IPS-NIHi11 (cell line): ENCODE results near the gene GOSR1.
"Not testable (repeated sequence)": the region's sequence is repeated elsewhere in the genome, so short reads cannot be mapped to it uniquely, and the experiment has no call there.

ENCODE experiments used
- DNase-seq: peaks from one replicate; pipeline ENCODE4 v3.0.0; 2012; ENCODE audit warnings: mixed read lengths, low spot score

The GOSR1 gene

GRCh38 chr17:30561766-30562165 is 84.6 kb downstream of the GOSR1 start:
- DNase-seq = not testable (repeated sequence)

DNA sequence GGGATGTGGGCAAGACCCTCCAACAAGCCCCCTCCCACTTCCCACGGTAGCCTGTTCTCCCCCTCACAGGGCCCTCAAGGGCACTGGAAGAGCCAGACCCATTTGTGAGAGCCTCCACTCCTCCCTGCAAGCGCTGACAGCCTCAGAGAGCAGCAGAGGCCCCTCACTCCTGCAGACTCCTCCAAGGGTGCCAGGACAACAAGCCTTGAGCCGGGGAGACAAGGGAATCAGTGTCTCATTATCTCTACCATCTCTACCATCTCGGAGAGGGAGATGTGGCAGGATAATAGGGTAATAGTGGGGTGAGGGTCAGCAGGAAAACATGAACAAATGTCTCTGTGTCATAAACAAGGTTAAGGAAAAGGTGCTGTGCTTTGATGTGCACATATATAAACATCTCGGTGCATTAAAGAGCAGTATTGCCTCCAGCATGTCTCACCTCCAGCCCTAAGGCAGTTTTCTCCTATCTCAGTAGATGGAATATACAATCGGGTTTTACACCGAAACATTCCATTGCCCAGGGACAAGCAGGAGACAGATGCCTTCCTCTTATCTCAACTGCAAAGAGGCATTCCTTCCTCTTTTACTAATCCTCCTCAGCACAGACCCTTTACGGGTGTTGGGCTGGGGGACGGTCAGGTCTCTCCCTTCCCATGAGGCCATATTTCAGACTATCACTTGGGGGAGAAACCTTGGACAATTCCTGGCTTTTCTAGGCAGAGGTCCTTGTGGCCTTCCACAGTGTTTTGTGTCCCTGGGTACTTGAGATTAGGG is 86.1 kb downstream of the GOSR1 start:
- not testable (repeated sequence) for DNase-seq

DNA sequence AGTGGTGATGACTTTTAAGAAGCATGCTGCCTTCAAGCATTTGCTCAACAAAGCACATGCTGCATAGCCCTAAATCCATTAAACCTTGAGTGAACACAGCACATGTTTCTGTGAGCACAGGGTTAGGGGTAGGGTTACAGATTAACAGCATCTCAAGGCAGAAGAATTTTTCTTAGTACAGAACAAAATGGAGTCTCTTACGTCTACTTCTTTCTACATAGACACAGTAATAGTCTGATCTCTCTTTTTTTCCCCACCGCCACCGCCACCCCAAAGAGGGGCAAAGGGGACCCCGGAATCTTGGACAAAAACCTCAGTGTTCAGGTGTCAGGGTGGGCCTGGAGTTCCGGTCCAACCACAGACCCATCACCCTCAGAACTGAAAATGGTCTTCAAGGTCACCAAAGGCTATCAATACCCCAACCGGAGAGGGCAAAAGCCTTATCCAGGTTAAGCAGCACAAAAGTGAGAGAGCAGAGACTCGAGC is 86.7 kb downstream of the GOSR1 start:
- not testable (repeated sequence) for DNase-seq

DNA sequence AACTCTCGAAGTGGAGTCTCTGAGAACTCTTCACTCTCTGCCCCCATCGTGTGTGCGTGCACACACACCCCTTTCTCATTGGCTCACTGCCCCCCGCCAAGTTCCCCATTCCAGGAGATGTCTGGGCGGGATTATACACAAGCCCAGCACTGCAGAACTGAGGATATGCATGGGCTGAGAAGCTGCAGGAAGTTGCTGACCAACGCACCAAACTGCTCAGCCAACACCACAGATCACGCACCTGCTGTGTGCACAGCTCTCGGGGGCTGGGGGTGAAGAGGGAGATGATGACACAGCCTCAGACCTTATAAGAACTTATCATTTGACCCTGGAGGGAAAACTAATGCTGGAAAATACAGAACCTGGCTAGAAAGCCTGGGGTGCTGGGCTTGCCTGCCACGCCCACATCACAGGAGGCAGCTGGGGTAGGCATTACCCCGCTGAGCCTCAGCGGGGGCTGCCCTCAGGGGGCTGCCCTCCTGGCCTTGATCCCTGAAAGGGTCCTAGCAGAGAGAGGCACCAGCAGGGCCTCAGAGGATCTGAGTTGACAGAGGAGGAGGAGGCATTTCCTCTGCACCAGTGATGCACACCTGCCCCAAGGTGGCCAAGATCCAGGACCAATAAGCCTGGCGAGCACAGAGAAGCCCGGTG is 87.3 kb downstream of the GOSR1 start:
- DNase-seq = not testable (repeated sequence)

DNA sequence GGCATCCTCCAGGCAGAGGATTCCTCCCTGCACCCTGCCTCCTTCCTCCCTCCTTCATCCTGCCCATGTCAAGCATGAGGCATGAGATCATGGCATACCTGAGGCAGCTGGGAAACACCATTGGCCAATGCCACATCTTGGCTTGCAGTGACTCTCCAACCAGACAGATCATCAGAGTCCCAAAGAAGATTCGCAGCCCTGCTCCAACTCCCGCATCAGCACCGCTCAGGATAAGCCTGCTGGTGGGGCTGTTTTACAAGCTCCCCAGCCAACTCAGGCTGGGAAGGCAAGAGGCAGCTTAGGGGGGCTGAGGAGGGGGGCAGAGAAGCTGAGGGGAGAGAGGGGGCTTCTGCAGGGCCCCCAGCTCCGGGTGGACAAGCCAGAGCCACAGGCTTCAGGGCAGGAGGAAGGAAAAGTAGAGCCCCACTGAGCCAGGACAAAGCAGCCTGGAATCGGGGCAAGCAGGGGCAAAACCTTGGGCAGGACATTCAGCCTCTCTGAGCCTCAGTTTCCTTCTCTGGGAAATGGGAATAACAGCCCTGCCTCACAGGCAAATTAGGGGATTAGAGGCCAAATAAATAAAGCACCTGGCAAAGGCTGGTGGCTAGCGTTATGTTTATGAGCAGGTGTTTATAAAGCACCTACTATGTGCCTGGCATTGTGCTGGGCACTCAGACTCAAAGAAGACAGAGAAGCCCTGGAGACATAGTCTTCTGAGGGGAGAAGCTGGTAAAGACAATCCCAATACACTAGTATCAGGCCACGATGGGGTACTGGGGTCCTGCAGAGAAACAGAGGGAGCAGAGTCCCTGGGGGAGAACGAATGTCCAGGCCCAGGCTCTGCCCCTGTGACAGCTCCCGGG is 88.1 kb downstream of the GOSR1 start:
- peak; percentile 47 for DNase-seq

DNA sequence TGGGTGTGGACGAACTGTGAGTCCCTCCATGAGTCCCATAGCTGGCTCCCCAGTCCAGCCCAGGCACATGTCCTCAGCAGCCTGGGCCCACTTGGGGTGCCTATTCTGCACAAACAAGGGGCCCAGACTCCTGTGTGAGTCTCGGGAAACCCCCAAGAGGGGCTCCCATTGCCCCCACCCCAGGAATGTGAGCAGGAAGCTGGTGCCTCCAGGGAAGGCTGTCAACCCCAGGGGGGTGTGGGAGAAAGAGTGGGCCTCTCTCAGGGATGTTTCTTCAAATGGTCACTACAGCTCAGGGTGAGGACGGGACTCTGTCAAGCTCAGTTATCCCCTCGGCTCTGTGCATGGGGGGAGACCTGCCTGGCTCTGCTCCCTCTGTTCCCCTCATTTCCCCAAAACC is 88.9 kb downstream of the GOSR1 start:
- DNase-seq = not testable (repeated sequence)

DNA sequence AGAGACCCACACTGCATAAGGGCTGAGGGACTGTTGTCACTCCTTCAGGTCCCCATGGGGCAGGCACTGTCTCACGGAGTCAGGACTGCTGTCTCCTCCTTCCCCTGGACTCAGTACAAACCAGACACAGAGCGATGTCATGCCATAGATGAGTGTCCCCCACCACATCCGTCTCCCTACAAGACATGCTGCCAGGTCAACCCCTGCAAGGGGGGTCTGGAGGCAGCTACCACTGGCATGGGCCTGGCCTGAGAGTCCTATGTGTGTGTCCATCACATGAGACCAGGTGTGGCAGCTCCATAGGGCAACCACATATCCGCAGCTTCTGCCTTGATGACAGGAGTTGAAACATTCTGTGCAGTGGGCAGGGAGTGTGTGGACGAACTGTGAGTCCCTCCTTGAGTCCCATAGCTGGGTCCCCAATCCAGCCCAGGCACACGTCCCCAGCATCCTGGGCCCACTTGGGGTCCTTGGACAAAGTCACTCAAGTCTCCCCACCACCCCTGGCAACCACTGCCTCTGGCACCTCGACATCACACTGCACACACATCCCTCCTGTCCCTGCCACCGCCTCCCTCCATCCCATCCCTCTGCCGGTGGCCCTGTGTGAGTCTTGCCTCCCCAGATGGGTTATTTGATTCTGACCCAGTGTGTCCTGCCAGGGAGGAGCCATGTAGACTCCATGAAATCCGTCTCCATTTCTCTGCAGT is 89.5 kb downstream of the GOSR1 start:
- DNase-seq = not testable (repeated sequence)

DNA sequence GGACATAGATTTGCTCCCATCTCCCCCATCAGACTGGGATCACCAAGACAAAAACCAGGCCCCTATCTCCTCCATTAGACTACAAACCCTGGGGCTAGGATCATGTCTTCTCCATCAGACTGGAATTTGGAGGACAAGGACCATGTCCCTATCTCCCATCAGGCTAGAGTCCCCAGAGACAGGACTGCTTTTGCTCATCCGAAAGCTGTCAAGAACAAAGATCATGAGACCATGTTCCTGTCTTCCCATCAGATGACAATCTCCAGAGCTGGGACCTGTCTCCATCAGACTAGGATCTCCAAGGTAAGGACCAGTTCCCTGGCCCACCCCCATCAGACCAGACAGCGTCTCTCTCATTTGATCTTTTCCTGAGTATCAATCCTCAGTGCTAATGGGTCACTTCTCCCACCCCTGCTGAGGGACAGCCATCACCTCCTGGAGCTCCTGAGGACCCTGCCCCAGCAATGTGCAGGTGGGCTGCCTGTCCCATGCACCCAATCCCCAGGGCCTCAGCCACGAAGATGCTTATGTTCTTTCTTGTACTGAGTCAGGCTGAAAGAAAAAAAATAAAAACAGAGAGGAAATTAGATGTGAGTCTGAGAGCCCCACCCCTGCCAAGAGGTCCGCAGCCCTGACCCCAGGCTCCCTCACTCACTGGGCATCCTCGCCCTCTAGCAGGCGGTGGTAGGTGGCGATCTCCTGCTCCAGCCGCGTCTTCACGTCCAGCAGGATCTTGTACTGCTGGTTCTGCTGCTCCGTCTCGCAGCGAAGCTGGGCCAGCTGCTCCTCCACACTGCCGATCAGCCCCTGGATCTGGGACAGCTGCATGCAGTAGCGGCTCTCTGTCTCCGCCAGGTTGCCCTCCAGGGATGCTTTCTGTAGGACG is 90.3 kb downstream of the GOSR1 start:
- no peak for DNase-seq

DNA sequence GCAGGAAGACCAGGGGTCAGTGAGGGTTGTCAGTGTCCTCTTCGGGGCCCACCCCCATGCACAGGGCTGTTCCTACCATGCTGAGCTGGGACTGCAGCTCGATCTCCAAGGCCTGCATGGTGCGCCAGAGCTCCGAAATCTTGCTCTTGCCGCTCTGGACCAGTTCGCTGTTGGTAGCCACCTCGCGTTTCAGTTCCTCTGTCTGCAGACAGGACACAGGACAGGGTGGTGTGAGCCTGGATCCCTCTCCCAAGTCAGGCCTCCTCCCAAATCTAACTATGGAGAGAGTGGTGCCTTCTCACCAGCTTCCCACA is 90.9 kb downstream of the GOSR1 start:
- no peak for DNase-seq

- not testable (repeated sequence) for DNase-seq
These were observed 92.4 kb downstream of the GOSR1 start for GRCh38 chr17:30569531-30570175.

DNA sequence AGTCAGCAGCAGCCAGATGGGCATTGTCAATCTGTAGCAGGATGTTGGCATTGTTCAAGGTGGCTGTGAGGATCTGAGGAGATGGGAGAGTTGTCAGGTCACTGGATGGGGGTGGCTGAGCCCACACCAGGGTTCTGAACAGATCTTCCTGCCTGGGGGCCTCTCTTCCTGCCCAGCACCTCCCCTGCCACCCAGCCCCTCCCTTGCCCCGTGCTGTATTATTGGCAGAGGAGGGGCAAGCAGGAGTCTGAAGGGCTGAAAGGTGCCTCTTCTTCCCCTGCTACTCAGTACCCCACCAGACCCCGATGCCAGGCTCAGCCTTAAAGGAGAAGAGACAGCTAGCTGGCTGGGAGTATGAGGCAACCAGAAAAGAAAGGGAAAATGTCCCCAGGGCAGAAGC is 93.0 kb downstream of the GOSR1 start:
- no peak for DNase-seq

DNA sequence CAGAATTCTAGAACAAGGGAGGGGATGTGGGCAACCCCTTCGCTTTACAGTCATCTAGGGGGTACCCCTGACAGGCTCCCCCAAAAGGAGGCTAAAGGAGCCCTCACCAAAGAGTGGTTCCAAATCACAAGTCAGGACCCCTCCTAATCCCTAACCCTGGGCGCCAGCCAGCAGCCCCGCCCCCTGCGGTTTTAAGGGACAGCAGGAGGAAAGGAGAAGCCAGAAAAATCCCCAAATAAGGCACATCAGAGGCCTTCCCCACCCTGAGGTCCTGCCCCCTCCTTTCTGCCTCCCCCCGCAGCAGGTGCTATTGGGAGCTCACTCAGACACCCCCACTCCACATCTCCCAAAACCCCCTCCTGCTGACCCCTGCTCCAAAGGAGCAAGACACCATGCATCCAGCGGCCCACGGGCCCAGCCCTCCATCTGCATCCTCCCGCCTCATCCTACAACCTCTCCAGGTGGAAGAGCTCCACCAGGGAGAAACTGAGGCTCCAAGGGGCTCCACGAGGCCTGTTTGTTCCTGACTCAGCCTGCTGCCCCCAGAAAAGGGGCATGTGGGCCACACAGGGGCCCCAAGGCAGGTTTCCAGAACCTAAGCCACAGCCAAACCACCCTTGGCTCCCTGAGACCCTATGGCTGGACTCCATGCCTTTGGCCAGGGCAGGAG is 93.5 kb downstream of the GOSR1 start:
- DNase-seq = no peak

DNA sequence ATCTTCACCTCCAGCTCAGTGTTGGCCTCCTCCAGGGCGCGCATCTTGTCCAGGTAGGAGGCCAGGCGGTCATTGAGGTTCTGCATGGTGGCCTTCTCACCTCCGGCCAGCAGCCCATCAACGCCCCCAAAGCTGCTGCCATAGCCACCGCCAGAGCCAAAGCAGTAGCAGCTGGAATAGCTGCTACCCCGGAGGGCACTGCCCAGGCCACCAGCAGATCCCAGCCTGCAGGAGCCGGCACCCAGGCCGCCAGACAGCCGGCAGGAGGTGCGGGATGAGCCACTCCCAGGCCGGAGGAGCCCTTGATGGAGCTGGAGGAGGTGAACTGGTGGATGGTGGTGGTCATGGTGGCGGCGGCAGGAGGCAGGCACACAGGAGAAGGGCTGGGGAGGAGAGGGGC is 94.2 kb downstream of the GOSR1 start:
- not testable (repeated sequence) for DNase-seq

GRCh38 chr17:30571921-30572320 is 94.7 kb downstream of the GOSR1 start:
- DNase-seq = no peak

GRCh38 chr17:30572651-30573554 is 95.7 kb downstream of the GOSR1 start:
- DNase-seq = not testable (repeated sequence)

GRCh38 chr17:30573603-30574175 is 96.5 kb downstream of the GOSR1 start:
- DNase-seq = no peak

GRCh38 chr17:30574309-30574708 is 97.1 kb downstream of the GOSR1 start:
- not testable (repeated sequence) for DNase-seq

GRCh38 chr17:30574806-30575205 is 97.6 kb downstream of the GOSR1 start:
- not testable (repeated sequence) for DNase-seq
